Gastrocnemius medialis (tissue), 4 donors: ENCODE data around the gene SV2B. TPM values are rescaled to one million over a fixed set of nuclear protein-coding genes. Genes with fewer than 3 reads are reported as not detected.

Experiments used
- ATAC-seq, 2 donors: fragments of 150-250 bp; one replicate each; pipeline ENCODE4 v1.9.1; 2016
- DNase-seq, 2 donors: peaks; one replicate each; pipeline ENCODE4 v3.0.0-alpha.2; 2019
- H3K27ac ChIP-seq, 4 donors: fragments of 200-600 bp; sonication (generic); 1 replicate in 1 of 4; 2 replicates in 3 of 4; pipeline ENCODE4 v1.5.1; 2016 to 2018; ENCODE audit warnings: mild to moderate bottlenecking in 2 of 4, moderate library complexity in 1 of 4
- H3K27me3 ChIP-seq, 3 donors: fragments of 200-600 bp; sonication (generic) in 2 of 3; 1 replicate in 1 of 3; 2 replicates in 2 of 3; pipeline versions ENCODE4 v1.5.1 to v1.6.0; 2016 to 2019; ENCODE audit warnings: mild to moderate bottlenecking in 1 of 3, moderate library complexity in 1 of 3
- H3K36me3 ChIP-seq, 2 donors: fragments of 200-600 bp; sonication (generic) in 1 of 2; one replicate each; pipeline ENCODE4 v1.5.1; 2017 to 2018
- H3K4me1 ChIP-seq, 2 donors: fragments of 200-600 bp; sonication (generic) in 1 of 2; one replicate each; pipeline ENCODE4 v1.5.1; 2016 to 2017; ENCODE audit warnings: mild to moderate bottlenecking in 2 of 2
- H3K4me3 ChIP-seq, 4 donors: fragments of 200-600 bp; sonication (generic) in 3 of 4; 1 replicate in 1 of 4; 2 replicates in 3 of 4; pipeline ENCODE4 v1.5.1; 2016 to 2019; ENCODE audit warnings: mild to moderate bottlenecking in 2 of 4
- H3K9me3 ChIP-seq, 3 donors: fragments of 200-600 bp; sonication (generic) in 2 of 3; 1 replicate in 1 of 3; 2 replicates in 2 of 3; pipeline ENCODE4 v1.5.1; 2016 to 2019
- CTCF ChIP-seq, 5 experiments: fragments of 450-650 bp in 3 of 5; fragments of 200-600 bp in 2 of 5; sonication (generic) in 2 of 5; IDR thresholded peaks in 4 of 5; conservative IDR thresholded peaks in 1 of 5; 1 replicate in 4 of 5; 2 replicates in 1 of 5; pipeline ENCODE4 v1.5.1; 2016 to 2019; ENCODE audit warnings: antibody characterized with exemption in 5 of 5, mild to moderate bottlenecking in 3 of 5, moderate library complexity in 3 of 5
- POLR2A ChIP-seq, 2 donors: fragments of 450-650 bp; IDR thresholded peaks; one replicate each; pipeline ENCODE4 v1.6.1; 2017; ENCODE audit warnings: antibody characterized with exemption in 2 of 2, mild to moderate bottlenecking in 2 of 2, moderate library complexity in 2 of 2
- in situ Hi-C, 4 donors: fragments of 200-750 bp; cut with MboI; loops; one replicate each; pipeline versions ENCODE4 v1.15.0 to v1.8.0; 2017; ENCODE audit warnings: low sequenced_read_pairs in 4 of 4
- intact Hi-C: fragments of 100-400 bp; cut with DNase I; formaldehyde crosslinking; loops from one replicate; pipeline ENCODE4 v1.15.1; 2023; ENCODE audit warnings: low total_unique reads
- total RNA-seq, 4 donors: library from RNA; depleted of rRNA; stranded (reverse); fragments of >200 nt; gene quantifications; one replicate each; pipeline versions ENCODE4 v1.1.0 to v1.2.3, GENCODE V29; 2016

SV2B gene
- under 1 TPM; 0.36 to 0.89 (median 0.67) TPM for total RNA-seq

GRCh38 chr15:91099995-91100813 is at the start of gene SV2B:
Gene SV2B (plus strand): TSS chr15:91100257. CDS start chr15:91226264, 126,007 bp downstream.
- intact Hi-C loops (no loop called here), in situ Hi-C loops (no loop called here)
- Histone ChIP-seq H3K27ac (peak within 1 kb of the TSS in 2 of 4 donors; percentile 22 to 26), H3K27me3 (peaks cover 31 to 45% (median 43%) of the 10 kb centered on the region in 3 donors), H3K36me3 (no peaks in the 10 kb centered on the region), H3K4me1 (peaks cover 0 to 10% of the 10 kb centered on the region in 2 donors), H3K4me3 (peak within 1 kb of the TSS; percentile 38 to 79 (median 62)), H3K9me3 (no peaks in the 10 kb centered on the region)
- TF ChIP-seq CTCF (IDR thresholded peaks at IDR 0.05 in 4 of 5, conservative IDR thresholded peaks at IDR 0.05 in 1 of 5) (no peak), POLR2A (IDR thresholded peaks at IDR 0.05) (no peak)
- no peak for DNase-seq
- peak in 1 of 2 donors; percentile 25 for ATAC-seq

- Histone ChIP-seq H3K9me3 (no peaks in the 10 kb centered on the region), H3K27ac (no peak overlapping the region), H3K36me3 (no peaks in the 10 kb centered on the region), H3K4me3 (no peak overlapping the region), H3K4me1 (no peaks in the 10 kb centered on the region), H3K27me3 (no peaks in the 10 kb centered on the region)
- ATAC-seq (no peak), DNase-seq (no peak)
- no peak for TF ChIP-seq POLR2A (IDR thresholded peaks at IDR 0.05)
- TF ChIP-seq CTCF (IDR thresholded peaks at IDR 0.05 in 4 of 5, conservative IDR thresholded peaks at IDR 0.05 in 1 of 5) = no peak
- in situ Hi-C loops (no loop called here), intact Hi-C loops (no loop called here)
Measured at GRCh38 chr15:91051248-91051647, 48.8 kb upstream of the SV2B start.

- TF ChIP-seq POLR2A (IDR thresholded peaks at IDR 0.05) = no peak
- TF ChIP-seq CTCF (IDR thresholded peaks at IDR 0.05 in 4 of 5, conservative IDR thresholded peaks at IDR 0.05 in 1 of 5) = no peak
- in situ Hi-C loops (loop anchor here (5.0 kb wide), 3 partner anchors 167 to 217 kb away; no protein-coding TSS in a partner anchor), intact Hi-C loops (no loop called here)
- ATAC-seq = no peak
- H3K36me3 ChIP-seq = no peaks in the 10 kb centered on the region
- no peaks in the 10 kb centered on the region for H3K9me3 ChIP-seq
- H3K4me3 ChIP-seq = no peak overlapping the region
- no peaks in the 10 kb centered on the region for H3K4me1 ChIP-seq
- peaks cover under 1 to 12% (median 8%) of the 10 kb centered on the region in 3 donors for H3K27me3 ChIP-seq
- DNase-seq = no peak
- H3K27ac ChIP-seq = no peak overlapping the region
Measured at GRCh38 chr15:91054816-91055215, 45.2 kb upstream of the SV2B start.

GRCh38 chr15:91055548-91056331 is 44.3 kb upstream of the SV2B start:
- Histone ChIP-seq H3K27ac (no peak overlapping the region), H3K27me3 (peaks cover 4 to 12% (median 8%) of the 10 kb centered on the region in 3 donors), H3K4me1 (no peaks in the 10 kb centered on the region), H3K4me3 (no peak overlapping the region), H3K9me3 (no peaks in the 10 kb centered on the region), H3K36me3 (no peaks in the 10 kb centered on the region)
- ATAC-seq (peak; percentile 89 to 92), DNase-seq (peak; percentile 30 to 56)
- in situ Hi-C loops (loop anchor here (5.0 kb wide), 3 partner anchors 167 to 217 kb away; no protein-coding TSS in a partner anchor), intact Hi-C loops (loop anchor here (1.0 kb wide), 2 partner anchors 169 to 216 kb away; no protein-coding TSS in a partner anchor)
- no peak for TF ChIP-seq POLR2A (IDR thresholded peaks at IDR 0.05)
- TF ChIP-seq CTCF (IDR thresholded peaks at IDR 0.05 in 4 of 5, conservative IDR thresholded peaks at IDR 0.05 in 1 of 5) = peak; percentile 53 to 83 (median 72)
